ENCODE data around the gene OR6A2. TPM values are rescaled to one million over a fixed set of nuclear protein-coding genes. Genes with fewer than 3 reads are reported as not detected.
A peak's percentile ranks its signal among the peaks of the same experiment; 100 is the strongest.

Gene OR6A2
- total RNA-seq, 2 donors from 2014 or later = 0.07 TPM; not detected in 1

DNA sequence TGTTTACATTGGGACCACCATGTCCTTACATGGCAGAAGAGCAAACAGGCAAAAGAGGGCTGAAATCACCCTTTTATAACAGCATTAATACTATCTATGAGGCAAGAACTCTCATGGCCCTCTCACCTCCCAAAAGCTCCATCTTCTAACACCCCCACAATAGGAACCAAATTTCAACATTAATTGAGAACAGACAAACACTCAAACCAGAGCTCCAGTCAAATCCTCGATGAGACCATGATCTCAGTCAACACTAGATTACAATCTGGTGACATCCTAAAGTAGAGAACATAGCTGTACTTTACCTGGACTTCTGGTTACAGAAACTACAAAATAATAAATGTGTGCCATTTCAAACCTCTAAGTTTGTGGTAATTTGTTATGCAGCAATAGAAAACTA is 52.9 kb downstream of the OR6A2 start:
- ATAC-seq (replicated peaks in 1 of 2) = peak; percentile 42 to 47
- no peak overlapping the region for H3K27ac Mint-ChIP-seq

GRCh38 chr11:6746086-6746618 is 53.3 kb downstream of the OR6A2 start:
- H3K36me3 Mint-ChIP-seq (ENCODE audit: insufficient read depth in 2 of 2) = peaks cover 0 to 1% of the 10 kb centered on the region in 2 donors
- no peaks in the 10 kb centered on the region for H3K27me3 Mint-ChIP-seq (ENCODE audit: low read depth)
- no peak overlapping the region for H3K4me3 Mint-ChIP-seq
- no peaks in the 10 kb centered on the region for H3K9me3 Mint-ChIP-seq
- H3K4me1 Mint-ChIP-seq (ENCODE audit: low read depth) = peaks cover under 1% of the 10 kb centered on the region
- DNase-seq = peak; percentile 38 to 39
- peak; percentile 80 to 83 for ATAC-seq (replicated peaks in 1 of 2)
- no peak overlapping the region for H3K27ac Mint-ChIP-seq

More for the DNA sequence above, 52.9 kb downstream of the OR6A2 start:
- H3K4me3 Mint-ChIP-seq = no peak overlapping the region
- H3K4me1 Mint-ChIP-seq (ENCODE audit: low read depth) = no peaks in the 10 kb centered on the region
- peaks cover 0 to 1% of the 10 kb centered on the region in 2 donors for H3K36me3 Mint-ChIP-seq (ENCODE audit: insufficient read depth in 2 of 2)
- DNase-seq = no peak
- H3K27me3 Mint-ChIP-seq (ENCODE audit: low read depth) = no peaks in the 10 kb centered on the region
- H3K9me3 Mint-ChIP-seq = no peaks in the 10 kb centered on the region

DNA sequence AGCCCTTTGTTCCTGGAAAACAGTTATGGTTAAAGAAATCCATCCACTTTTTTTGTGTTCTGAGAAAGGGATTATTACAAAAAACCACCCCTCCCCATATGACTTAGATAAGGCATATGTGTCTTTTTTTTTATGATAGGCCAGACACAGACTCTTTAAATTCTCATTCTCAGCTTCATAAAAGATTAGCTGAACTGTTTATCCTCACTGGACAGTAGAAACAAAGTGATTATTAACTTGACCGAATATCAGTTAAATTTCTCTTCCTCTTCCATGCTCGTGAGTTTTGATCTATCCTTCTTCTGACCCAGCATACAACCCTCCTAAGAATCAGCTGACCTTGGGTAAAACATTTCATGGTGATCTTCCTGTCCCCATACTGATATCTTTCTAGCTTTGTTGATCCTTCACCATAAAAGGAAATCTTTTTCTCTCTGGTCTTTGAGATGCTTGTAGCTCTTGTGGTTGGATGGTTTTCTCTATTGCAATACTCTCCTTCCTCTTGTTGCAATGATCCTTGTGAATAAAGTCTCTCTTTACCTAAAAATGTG is 53.9 kb downstream of the OR6A2 start:
- no peaks in the 10 kb centered on the region for H3K9me3 Mint-ChIP-seq
- no peak overlapping the region for H3K4me3 Mint-ChIP-seq
- peaks cover 7% of the 10 kb centered on the region for H3K4me1 Mint-ChIP-seq (ENCODE audit: low read depth)
- H3K36me3 Mint-ChIP-seq (ENCODE audit: insufficient read depth in 2 of 2) = peaks cover 4 to 5% of the 10 kb centered on the region in 2 donors
- H3K27ac Mint-ChIP-seq = no peak overlapping the region
- ATAC-seq (replicated peaks in 1 of 2) (peak; percentile 27 to 33), DNase-seq (no peak)
- no peaks in the 10 kb centered on the region for H3K27me3 Mint-ChIP-seq (ENCODE audit: low read depth)

DNA sequence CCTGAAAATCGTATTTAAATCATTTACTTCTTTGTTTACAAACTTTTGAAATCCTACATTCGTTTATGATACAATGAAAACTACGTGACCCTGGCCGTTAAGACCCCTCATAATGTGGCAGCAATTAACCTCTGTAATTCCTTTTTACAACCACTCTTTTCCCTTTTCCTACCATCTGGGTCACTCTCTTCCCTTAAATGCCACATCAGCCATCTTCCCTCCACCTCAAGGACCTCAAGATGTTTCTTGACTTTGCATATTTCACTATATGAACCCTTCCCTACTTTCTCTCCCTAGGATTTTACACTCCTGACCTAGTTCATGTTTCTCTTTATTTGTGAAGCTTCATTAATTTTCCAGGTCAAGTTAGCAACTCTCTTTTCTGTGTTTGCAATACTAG is 54.5 kb downstream of the OR6A2 start:
- Mint-ChIP-seq H3K27me3 (ENCODE audit: low read depth) (no peaks in the 10 kb centered on the region), H3K36me3 (ENCODE audit: insufficient read depth in 2 of 2) (peaks cover 4 to 5% of the 10 kb centered on the region in 2 donors), H3K27ac (no peak overlapping the region), H3K9me3 (no peaks in the 10 kb centered on the region), H3K4me3 (no peak overlapping the region), H3K4me1 (ENCODE audit: low read depth) (peaks cover 12% of the 10 kb centered on the region)
- DNase-seq (no peak), ATAC-seq (replicated peaks in 1 of 2) (no peak)

DNA sequence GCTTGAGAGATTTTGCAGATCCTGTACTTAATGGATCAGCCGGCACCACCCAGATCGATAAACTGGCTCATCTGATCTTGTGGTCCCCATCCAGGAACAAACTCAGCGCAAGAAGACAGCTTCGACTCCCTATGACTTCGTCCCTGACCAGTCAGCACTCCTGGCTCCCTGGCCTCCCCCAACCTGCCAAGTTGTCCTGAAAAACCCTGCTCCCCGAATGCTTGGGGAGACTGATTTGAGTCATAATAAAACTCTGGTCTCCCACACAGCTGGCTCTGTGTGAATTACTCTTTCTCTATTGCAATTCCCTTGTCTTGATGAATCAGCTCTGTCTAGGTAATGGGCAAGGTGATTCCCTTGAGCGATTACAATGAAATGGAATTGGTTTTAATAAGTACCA is 57.2 kb downstream of the OR6A2 start:
- peaks cover 35% of the 10 kb centered on the region for H3K4me1 Mint-ChIP-seq (ENCODE audit: low read depth)
- H3K27ac Mint-ChIP-seq = peak overlapping the region; percentile 42
- DNase-seq (peak; percentile 20 to 43), ATAC-seq (replicated peaks in 1 of 2) (peak; percentile 16 to 33)
- no peaks in the 10 kb centered on the region for H3K27me3 Mint-ChIP-seq (ENCODE audit: low read depth)
- peaks cover 5% of the 10 kb centered on the region in 2 donors for H3K36me3 Mint-ChIP-seq (ENCODE audit: insufficient read depth in 2 of 2)
- H3K9me3 Mint-ChIP-seq = no peaks in the 10 kb centered on the region
- H3K4me3 Mint-ChIP-seq = no peak overlapping the region

Other genes with a start within 250 kb of the OR6A2 start
- 10 to 100 TPM; 25.0 to 31.5 TPM for gene RRP8, start 196.1 kb downstream of the OR6A2 start, total RNA-seq
- 100 to 1,000 TPM; 114 to 118 TPM for gene ILK, start 195.9 kb downstream of the OR6A2 start, total RNA-seq
- 100 to 1,000 TPM; 108 to 123 TPM for gene TAF10, start 187.5 kb downstream of the OR6A2 start, total RNA-seq
- 10 to 100 TPM; 56.0 to 62.1 TPM for gene TPP1, start 180.3 kb downstream of the OR6A2 start, total RNA-seq
- 1 to 10 TPM; 2.1 to 2.9 TPM for gene DCHS1, start 143.9 kb downstream of the OR6A2 start, total RNA-seq
- gene MRPL17, start 116.3 kb downstream of the OR6A2 start, total RNA-seq = 10 to 100 TPM; 38.2 to 39.8 TPM
- gene OR2AG2, start 27.7 kb downstream of the OR6A2 start, total RNA-seq = under 1 TPM in 1 of 2 donors, not detected in 1; 0.19 TPM
- gene OR2AG1, start 16.7 kb downstream of the OR6A2 start, total RNA-seq = not detected
- gene OR10A5, start 46.0 kb upstream of the OR6A2 start, total RNA-seq = not detected
- gene OR10A2, start 63.4 kb upstream of the OR6A2 start, total RNA-seq = not detected
- not detected for gene OR10A4, start 76.9 kb upstream of the OR6A2 start, total RNA-seq
- under 1 TPM in 1 of 2 donors, not detected in 1; 0.29 TPM for gene OR2D2, start 92.8 kb upstream of the OR6A2 start, total RNA-seq
- gene OR2D3, start 121.3 kb upstream of the OR6A2 start, total RNA-seq = not detected
- gene ZNF215, start 126.7 kb upstream of the OR6A2 start, total RNA-seq = 1 to 10 TPM in 1 of 2 donors, under 1 TPM in 1; 0.23 to 1.4 TPM
- under 1 TPM in 1 of 2 donors, not detected in 1; 0.10 TPM for gene ZNF214, start 220.7 kb upstream of the OR6A2 start, total RNA-seq
- under 1 TPM in 1 of 2 donors, not detected in 1; 0.12 TPM for gene NLRP14, start 220.8 kb upstream of the OR6A2 start, total RNA-seq

Measured in activated T-cell treated with anti-CD3 and anti-CD28 coated beads, Interleukin-2, amount 50 U/mL, for 72 hours (primary cell).